SKM-1 (cell line): ENCODE measurements around the gene WDR81.

Experiments
- DNase-seq: peaks from one replicate; lab custom pipeline; 2025; ENCODE audit not compliant: unreplicated experiment; lab: John Stamatoyannopoulos, UW

The WDR81 gene

DNA sequence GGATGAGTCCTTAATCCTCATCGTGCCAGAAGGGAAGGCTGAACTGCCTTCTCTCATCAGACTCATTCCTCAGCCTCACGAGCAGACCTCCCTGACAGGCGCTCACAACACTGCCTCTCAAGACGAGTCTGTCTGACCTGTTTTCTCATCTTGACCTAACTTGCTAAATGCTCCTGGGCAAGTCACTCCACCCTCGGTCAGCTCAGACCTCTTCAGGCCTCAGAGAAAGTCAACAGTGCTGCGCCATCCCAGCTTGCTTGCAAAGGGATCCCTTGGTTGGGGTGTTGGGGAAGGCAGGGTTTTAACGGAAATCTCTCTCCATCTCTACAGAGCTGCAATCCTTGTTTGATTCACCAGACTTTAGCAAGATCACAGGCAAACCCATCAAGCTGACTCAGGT lies 52.4 kb downstream of the WDR81 start:
- DNase-seq: no peak

DNA sequence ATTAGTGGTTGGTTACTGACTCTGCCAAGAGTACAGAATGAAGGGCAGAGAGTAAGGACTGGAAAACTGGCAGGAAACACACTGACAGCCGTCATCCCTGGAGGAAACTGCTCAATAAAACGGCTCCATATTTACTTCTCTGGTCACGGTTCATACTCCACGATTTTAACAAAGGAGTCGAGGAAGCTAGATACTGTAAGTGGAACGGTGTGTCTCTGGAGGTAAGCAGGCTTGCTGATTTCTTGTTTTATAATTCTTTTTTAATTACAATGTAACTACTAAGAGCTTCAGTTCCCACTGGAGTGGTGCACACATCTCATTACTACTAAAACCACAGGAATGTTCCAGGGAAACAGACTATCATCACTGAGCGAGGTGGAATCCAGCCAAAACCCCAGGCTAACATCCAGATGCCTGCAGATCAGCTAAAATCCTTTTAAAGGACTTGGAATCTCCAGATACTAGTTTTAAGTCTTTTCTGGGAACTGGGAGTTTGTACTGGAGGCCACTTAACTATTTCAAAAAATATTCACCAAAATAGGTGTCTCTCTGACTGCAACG lies 55.1 kb downstream of the WDR81 start:
- DNase-seq: no peak

DNA sequence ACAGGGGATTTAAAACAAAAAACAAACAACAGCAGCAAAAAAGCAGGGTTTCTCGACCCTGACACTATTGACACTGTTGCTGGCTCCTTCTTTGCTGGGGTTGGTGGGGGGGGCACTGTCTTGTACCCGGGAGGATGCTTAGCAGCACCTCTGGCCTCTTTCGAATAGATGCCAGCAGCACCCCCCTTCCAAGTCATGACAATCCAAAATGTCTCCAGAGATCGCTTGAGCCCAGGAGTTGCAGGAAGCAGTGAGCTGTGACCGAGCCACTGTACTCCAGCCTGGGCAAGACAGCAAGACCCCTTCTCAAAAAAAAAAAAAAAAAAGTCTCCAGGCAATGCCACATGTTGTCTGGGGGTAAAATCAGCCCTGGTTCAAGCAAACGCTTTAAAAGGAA lies 57.7 kb downstream of the WDR81 start:
- no peak for DNase-seq

DNA sequence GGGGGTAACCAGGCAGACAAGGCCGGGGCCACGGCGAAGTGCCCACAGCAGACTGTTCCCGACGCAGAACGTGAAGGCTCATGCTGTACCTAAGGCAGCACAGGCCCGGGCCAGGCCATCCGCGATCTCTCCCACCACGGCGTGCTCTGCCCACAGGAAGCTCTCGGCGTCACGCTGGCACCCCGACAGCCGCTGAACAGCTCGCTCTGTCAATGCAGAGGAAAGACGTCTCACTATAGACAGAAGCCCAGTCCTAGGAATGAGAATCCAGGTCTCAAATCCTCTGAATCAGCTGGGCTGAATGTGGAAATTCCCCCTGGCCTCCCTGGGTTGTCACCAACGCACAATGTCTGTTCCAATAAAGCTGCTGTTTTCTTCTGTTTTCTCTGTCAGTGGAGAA lies 58.8 kb downstream of the WDR81 start:
- DNase-seq: no peak

GRCh38 chr17:1783834-1784611 lies 59.5 kb downstream of the WDR81 start:
- DNase-seq: no peak

DNA sequence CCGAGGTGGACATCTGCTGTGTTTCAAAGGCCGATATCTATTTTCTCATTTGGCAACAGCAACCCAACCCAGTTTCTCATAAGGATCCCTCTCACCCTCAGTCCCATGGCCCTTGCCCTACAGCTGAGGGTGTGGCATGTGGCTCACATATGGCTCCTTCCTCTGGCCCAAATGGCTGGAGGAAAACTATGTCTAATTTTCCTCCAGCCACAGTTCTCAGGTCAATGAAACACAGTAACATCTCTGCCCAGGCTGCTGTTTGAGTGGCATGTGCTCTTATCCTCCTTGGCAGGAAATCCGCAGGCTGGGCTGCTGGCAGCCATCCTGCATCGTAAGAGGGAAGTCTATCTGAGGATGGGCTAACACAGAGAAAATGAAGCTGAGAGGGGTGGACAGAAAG lies 61.4 kb downstream of the WDR81 start:
- no peak for DNase-seq

GRCh38 chr17:1786708-1787107 lies 62.2 kb downstream of the WDR81 start:
- no peak for DNase-seq

GRCh38 chr17:1787301-1787902 lies 62.9 kb downstream of the WDR81 start:
- DNase-seq: no peak
